ENCODE data around the gene MEGF6. TPM values are rescaled to one million over a fixed set of nuclear protein-coding genes. Genes with fewer than 3 reads are reported as not detected.

MEGF6 gene
- total RNA-seq, 2 donors from 2014 or later: 63.1 to 63.8 TPM

DNA sequence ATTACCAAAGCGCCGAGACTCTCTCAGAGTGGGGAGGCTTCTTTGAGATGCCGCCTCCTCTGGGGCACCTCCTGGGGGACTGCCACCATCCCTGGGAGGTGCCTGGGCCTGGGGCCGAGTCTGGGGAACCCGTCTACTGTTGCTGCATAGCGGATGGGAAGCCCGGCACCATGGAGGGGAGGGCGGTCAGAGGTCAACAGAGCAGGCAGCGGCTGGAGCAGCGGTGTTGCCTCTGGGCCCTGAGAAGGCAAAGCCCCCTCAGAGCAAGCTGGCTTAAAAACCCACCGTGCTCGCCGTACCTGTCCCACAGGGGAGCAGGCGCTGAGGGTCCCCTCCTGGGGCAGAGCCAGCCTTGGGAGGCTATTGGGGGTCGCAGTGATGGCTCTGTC lies 94.8 kb downstream of the MEGF6 start:
- Mint-ChIP-seq H3K4me3 (no peak overlapping the region), H3K27ac (no peak overlapping the region), H3K4me1 (peaks cover 2% of the 10 kb centered on the region), H3K36me3 (ENCODE audit: low read depth) (no peaks in the 10 kb centered on the region), H3K27me3 (no peaks in the 10 kb centered on the region)
- DNase-seq (no peak), ATAC-seq (no peak)
- H3K9me3 ChIP-seq (ENCODE audit: control insufficient read depth, low read length, poor library complexity, severe bottlenecking): no peaks in the 10 kb centered on the region

DNA sequence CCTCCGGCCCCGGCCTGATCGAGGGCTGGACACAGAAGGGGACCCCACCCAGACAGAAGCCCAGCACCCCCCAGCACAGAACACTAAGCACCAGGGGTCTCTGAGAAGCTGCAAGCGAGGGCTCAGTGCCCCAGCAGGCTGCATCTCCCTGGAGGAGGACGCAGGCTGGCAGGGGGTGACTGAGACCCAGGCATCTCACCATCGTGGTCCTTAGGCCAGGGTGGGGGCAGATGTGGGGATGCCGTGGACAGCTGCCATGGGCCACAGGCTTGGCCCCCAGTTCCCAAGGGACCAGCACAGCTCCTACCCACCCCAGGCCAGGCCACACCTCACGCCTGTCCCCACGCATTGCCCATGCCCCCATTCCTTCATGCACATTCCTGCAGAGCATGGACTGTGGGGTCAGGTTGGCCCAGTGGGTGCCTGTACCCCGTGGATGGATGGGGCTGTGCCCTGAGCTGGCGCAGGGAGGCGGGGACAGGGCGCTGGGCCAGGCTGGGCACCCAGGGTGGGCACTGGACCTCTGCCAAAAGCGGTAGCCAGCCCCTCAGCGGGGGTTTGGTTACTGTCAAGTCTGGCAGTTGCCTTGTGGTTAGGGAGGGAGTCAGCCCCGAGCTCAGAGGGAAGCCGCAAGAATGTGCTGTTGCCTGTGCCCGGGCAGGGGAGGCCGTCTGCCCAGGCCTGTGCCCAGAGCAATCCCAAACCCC lies 95.4 kb downstream of the MEGF6 start:
- H3K27me3 Mint-ChIP-seq: no peaks in the 10 kb centered on the region
- H3K4me3 Mint-ChIP-seq: no peak overlapping the region
- no peaks in the 10 kb centered on the region for H3K9me3 ChIP-seq (ENCODE audit: control insufficient read depth, low read length, poor library complexity, severe bottlenecking)
- DNase-seq (no peak), ATAC-seq (no peak)
- peaks cover 2% of the 10 kb centered on the region for H3K4me1 Mint-ChIP-seq
- H3K36me3 Mint-ChIP-seq (ENCODE audit: low read depth): no peaks in the 10 kb centered on the region
- H3K27ac Mint-ChIP-seq: no peak overlapping the region

DNA sequence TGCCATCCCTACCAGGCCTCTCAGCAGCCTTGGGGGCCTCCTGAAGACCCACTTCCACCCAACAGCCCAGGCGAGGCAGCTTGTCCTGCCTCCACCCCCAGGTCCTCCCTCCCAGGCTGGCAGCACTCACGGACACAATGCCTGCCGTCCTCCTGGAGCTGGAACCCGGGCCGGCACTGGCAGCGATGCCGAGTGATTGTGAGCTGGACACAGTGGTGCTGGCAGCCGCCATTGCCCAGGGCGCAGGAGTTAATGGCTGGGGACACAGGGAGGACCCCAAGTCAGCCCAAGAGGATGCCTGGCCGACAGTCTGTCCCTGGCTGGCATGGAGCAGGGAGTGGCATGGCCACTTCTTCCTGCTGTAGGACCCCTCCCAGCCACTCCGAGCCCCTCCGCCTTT lies 96.0 kb downstream of the MEGF6 start:
- ATAC-seq: no peak
- no peak overlapping the region for H3K4me3 Mint-ChIP-seq
- no peaks in the 10 kb centered on the region for H3K27me3 Mint-ChIP-seq
- no peak for DNase-seq
- H3K4me1 Mint-ChIP-seq: peaks cover 4% of the 10 kb centered on the region
- H3K9me3 ChIP-seq (ENCODE audit: control insufficient read depth, low read length, poor library complexity, severe bottlenecking): no peaks in the 10 kb centered on the region
- no peak overlapping the region for H3K27ac Mint-ChIP-seq
- H3K36me3 Mint-ChIP-seq (ENCODE audit: low read depth): no peaks in the 10 kb centered on the region

DNA sequence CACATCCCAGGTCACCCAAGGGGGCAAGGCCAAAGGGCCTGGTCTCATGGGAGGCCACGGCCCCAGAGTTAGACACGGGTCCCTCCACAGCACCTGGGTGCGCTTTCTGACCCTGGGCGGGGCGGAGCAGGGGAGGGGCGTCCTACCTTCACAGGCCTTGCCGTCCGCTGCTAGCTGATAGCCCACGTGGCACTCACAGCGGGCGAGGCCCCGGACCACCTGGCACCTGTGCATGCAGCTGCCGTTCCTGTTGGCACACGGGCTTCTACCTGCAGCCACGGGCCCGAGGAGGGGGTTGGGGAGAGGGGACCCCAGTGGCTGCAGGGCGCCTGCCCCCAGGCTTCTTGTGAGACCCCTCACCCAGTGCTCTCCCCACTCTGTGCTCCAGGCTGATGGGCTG lies 96.9 kb downstream of the MEGF6 start:
- Mint-ChIP-seq H3K27me3 (no peaks in the 10 kb centered on the region), H3K4me1 (peaks cover 4% of the 10 kb centered on the region), H3K27ac (no peak overlapping the region), H3K4me3 (no peak overlapping the region), H3K36me3 (ENCODE audit: low read depth) (no peaks in the 10 kb centered on the region)
- ATAC-seq (no peak), DNase-seq (no peak)
- no peaks in the 10 kb centered on the region for H3K9me3 ChIP-seq (ENCODE audit: control insufficient read depth, low read length, poor library complexity, severe bottlenecking)

DNA sequence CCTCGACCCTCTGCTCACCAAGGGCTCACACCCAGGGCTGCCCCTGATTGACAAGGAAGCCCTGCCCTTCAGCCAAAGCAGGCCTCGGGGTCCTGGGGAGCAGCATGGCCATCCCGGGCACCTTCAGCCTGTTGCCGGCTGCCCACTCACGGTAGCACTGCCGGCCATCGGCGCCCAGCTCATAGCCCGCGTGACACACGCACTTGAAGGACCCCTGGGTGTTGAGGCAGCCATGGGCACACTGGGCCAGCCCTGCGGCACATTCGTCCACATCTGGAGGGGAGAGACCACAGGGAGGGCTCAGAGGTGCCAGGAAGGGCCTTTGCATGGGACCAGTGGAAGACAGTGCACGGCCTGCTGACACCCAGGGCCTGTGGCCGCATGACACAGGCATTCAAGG lies 99.5 kb downstream of the MEGF6 start:
- Mint-ChIP-seq H3K36me3 (ENCODE audit: low read depth) (no peaks in the 10 kb centered on the region), H3K4me1 (peaks cover 6% of the 10 kb centered on the region), H3K27ac (no peak overlapping the region), H3K27me3 (no peaks in the 10 kb centered on the region), H3K4me3 (no peak overlapping the region)
- DNase-seq: no peak
- no peak for ATAC-seq
- no peaks in the 10 kb centered on the region for H3K9me3 ChIP-seq (ENCODE audit: control insufficient read depth, low read length, poor library complexity, severe bottlenecking)

DNA sequence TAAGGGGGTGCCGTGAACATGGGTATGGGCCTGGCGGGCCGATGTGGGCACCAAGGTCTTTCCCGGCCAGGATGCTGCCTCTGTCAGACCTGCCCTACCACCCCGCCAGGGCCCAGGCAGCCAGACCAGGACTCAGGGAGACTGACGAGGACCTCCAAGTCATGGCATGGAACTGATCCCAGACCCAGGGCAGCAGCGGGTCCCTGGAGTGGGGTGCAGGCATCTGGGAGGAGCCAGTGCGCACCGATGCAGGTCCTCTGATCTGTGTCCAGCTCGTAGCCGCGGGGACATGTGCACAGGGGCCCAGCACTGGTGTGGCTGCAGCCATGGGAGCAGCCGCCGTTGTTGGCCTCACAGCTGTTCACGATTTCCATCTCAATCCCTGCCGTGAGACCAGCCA lies 100.0 kb downstream of the MEGF6 start:
- Mint-ChIP-seq H3K36me3 (ENCODE audit: low read depth) (no peaks in the 10 kb centered on the region), H3K27ac (no peak overlapping the region), H3K4me3 (no peak overlapping the region), H3K4me1 (peaks cover 6% of the 10 kb centered on the region), H3K27me3 (no peaks in the 10 kb centered on the region)
- DNase-seq: no peak
- H3K9me3 ChIP-seq (ENCODE audit: control insufficient read depth, low read length, poor library complexity, severe bottlenecking): no peaks in the 10 kb centered on the region
- ATAC-seq: no peak

DNA sequence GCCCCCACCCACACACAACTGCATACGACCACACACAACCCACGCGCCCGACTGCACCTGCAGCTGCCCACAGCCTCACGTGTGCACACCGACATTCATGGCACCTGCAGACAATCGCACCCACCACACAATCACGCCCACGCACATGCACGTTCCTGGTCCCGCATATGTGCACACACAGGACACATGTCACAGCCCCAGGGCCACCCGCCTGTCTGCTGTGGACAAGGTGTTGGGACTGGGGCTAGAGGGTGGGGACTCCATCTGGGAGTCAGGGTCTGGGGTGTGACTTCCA lies 100.4 kb downstream of the MEGF6 start:
- no peaks in the 10 kb centered on the region for H3K9me3 ChIP-seq (ENCODE audit: control insufficient read depth, low read length, poor library complexity, severe bottlenecking)
- Mint-ChIP-seq H3K27me3 (no peaks in the 10 kb centered on the region), H3K4me1 (peaks cover 6% of the 10 kb centered on the region), H3K27ac (no peak overlapping the region), H3K4me3 (no peak overlapping the region), H3K36me3 (ENCODE audit: low read depth) (no peaks in the 10 kb centered on the region)
- DNase-seq (no peak), ATAC-seq (no peak)

DNA sequence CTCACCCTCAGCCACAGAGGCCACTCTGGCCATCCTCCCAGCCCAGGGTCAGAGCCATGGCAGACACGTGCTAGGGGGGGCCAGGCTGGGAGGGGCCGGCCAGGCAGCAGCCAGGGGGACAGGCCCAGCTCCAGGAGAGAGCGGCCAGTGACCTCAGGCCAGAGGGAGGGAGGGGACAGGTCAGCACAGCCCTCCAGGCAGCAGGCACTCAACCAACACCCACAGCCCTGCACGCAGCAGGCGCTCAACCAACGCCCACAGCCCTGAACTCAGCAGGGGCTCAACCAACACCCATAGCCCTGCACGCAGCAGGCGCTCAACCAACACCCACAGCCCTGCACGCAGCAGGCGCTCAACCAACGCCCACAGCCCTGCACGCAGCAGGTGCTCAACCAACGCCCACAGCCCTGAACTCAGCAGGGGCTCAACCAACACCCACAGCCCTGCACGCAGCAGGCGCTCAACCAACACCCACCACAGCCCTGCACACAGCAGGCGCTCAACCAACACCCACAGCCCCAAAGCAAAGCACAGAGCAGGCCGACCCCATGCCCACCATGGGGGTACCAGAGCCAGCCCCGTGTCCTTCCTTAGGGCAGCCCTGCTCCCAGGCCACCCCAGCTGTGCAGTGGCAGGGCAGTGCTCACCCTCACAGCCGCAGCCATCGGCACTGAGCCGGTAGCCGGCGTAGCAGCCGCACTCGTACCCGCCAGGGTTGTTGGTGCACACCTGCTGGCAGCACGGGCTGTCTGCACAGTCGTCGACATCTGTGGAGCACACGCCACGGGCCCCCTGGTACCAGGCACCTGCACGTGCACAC lies 101.0 kb downstream of the MEGF6 start:
- Mint-ChIP-seq H3K36me3 (ENCODE audit: low read depth) (no peaks in the 10 kb centered on the region), H3K4me1 (peaks cover 6% of the 10 kb centered on the region), H3K4me3 (no peak overlapping the region), H3K27ac (no peak overlapping the region), H3K27me3 (no peaks in the 10 kb centered on the region)
- ATAC-seq (no peak), DNase-seq (no peak)
- H3K9me3 ChIP-seq (ENCODE audit: control insufficient read depth, low read length, poor library complexity, severe bottlenecking): no peaks in the 10 kb centered on the region

DNA sequence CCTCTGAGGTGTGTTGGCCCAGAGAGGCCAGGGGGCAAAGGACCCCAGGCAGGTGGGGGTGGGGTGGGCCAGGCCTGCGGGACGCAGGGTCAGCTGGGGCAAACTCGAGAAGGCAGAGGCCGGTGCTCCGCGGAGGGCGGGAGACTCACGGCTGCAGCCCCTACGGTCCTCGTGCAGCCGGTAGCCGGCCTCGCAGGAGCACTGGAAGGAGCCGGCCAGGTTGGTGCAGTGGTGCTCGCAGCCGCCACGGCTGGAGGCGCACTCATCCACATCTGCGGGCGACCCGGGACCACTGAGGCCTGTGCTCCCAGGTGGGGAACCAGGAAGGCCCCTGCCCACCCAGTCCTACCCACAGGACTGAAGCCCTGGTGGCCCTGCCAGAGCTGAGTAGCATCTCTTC lies 101.6 kb downstream of the MEGF6 start:
- no peak for ATAC-seq

DNA sequence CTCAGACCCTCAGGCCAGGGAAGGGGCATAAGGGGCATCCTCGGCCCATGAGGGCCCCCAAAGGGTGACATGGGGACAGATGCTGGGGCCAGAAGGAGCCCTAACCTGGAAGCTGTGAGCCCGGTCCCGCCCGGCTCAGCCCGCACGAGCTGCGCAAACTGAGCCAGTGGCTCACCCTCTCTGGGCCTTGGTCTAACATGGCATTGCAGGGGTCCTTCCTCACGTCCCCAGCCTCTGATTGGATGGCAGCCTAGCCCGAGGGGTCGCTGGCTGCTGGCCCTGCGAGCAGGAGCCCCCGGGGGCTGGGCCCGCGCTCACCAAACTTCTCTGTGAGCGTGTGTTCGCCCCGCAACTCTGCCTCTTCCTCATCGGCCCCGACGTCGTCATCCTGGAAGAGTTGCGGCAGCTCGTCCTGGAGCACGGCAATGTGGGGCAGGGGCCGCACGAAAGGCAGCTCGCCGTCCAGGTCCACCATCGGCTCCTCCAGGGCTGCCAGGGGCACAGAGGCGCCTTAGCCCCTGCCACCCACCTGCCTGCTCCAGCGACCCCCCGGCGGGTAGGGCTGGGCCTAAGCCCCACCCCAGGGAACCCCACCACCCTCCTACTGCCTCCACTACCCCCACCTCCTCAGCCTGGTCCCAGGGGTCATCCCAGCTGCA lies 102.4 kb downstream of the MEGF6 start:
- peaks cover 6% of the 10 kb centered on the region for H3K4me1 Mint-ChIP-seq
- ATAC-seq: no peak
- no peak overlapping the region for H3K27ac Mint-ChIP-seq
- H3K4me3 Mint-ChIP-seq: no peak overlapping the region
- no peaks in the 10 kb centered on the region for H3K27me3 Mint-ChIP-seq
- H3K36me3 Mint-ChIP-seq (ENCODE audit: low read depth): no peaks in the 10 kb centered on the region
- no peak for DNase-seq
- no peaks in the 10 kb centered on the region for H3K9me3 ChIP-seq (ENCODE audit: control insufficient read depth, low read length, poor library complexity, severe bottlenecking)

More for the DNA sequence above, 101.6 kb downstream of the MEGF6 start:
- no peak overlapping the region for H3K4me3 Mint-ChIP-seq
- no peaks in the 10 kb centered on the region for H3K36me3 Mint-ChIP-seq (ENCODE audit: low read depth)
- H3K9me3 ChIP-seq (ENCODE audit: control insufficient read depth, low read length, poor library complexity, severe bottlenecking): no peaks in the 10 kb centered on the region
- peaks cover 6% of the 10 kb centered on the region for H3K4me1 Mint-ChIP-seq
- DNase-seq: no peak
- no peak overlapping the region for H3K27ac Mint-ChIP-seq
- H3K27me3 Mint-ChIP-seq: no peaks in the 10 kb centered on the region

DNA sequence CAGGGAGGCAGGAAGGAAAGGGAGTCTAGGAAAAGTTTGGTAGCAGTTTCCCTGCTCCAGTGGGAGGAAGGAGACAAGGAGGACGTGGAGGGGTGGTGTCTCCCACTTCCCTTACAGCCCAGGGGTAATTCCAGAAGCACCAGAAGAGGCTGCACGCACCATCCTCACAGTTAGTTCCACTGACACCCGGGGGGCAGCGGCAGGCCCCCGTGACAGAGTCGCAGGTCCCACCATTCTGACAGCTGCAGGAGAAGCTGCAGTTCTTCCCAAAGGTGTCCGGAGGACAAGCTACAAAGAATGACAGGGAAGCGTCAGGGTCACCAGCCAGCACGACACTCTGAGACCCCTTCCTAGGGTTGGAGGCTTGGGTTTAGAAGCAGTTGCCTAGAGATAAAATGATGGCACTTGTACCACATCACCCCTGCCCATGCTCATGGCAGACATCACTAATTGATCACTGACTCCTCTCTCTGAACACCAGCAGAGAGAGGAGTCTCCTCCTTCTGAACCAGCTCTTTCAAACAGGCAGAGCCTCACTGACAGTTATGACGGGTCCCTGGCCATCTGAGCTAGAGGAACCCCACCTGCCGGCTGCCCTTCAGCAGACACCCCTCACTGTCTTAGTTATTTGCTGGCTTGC lies 103.6 kb downstream of the MEGF6 start:
- H3K4me1 Mint-ChIP-seq: peaks cover 9% of the 10 kb centered on the region
- no peaks in the 10 kb centered on the region for H3K27me3 Mint-ChIP-seq
- no peak overlapping the region for H3K27ac Mint-ChIP-seq
- no peak overlapping the region for H3K4me3 Mint-ChIP-seq
- DNase-seq: no peak
- no peak for ATAC-seq
- H3K9me3 ChIP-seq (ENCODE audit: control insufficient read depth, low read length, poor library complexity, severe bottlenecking): no peaks in the 10 kb centered on the region
- no peaks in the 10 kb centered on the region for H3K36me3 Mint-ChIP-seq (ENCODE audit: low read depth)

DNA sequence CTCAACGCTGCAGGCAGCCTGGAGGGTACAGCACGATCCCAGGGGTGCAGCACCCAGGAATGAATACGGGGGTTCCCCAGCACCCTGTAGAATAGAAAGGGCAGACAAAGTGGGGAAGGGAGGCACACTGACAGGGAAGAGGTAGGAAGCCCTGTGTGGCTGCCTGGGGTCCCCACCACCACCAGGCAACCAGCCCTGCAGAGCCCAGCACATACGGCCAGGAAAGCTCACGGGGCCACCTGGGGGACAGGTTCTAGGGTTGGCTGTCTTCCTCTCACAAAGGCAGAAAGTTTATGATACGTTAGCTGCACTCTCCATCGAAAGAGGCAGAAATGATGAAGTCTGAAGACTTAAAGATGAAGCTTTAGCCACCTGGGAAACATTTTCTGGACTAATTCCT lies 104.4 kb downstream of the MEGF6 start:
- H3K36me3 Mint-ChIP-seq (ENCODE audit: low read depth): no peaks in the 10 kb centered on the region
- DNase-seq: no peak
- no peak overlapping the region for H3K27ac Mint-ChIP-seq
- H3K4me3 Mint-ChIP-seq: no peak overlapping the region
- no peak for ATAC-seq
- no peaks in the 10 kb centered on the region for H3K27me3 Mint-ChIP-seq
- H3K9me3 ChIP-seq (ENCODE audit: control insufficient read depth, low read length, poor library complexity, severe bottlenecking): no peaks in the 10 kb centered on the region
- H3K4me1 Mint-ChIP-seq: peaks cover 7% of the 10 kb centered on the region

DNA sequence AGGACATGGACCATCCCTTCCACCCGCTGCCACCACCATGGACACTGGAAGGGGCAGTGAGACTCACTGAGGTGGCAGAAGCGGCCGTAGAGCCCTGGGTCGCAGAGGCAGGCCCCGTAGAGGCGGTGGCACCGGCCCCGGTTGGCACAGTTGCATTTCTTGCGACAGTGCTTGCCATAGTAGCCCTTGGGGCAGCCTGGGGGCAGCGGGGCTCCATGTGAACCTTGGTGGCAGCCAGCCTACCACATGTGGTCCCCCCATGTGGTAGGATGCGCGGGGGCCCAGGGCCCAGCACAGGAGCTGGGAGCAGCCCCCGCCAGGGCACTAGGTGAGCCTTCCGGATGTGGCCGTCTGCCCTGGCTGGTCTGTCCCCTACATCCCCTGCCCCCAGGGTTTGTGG lies 105.3 kb downstream of the MEGF6 start:
- ATAC-seq: no peak
- Mint-ChIP-seq H3K36me3 (ENCODE audit: low read depth) (no peaks in the 10 kb centered on the region), H3K4me1 (peaks cover 7% of the 10 kb centered on the region), H3K27ac (no peak overlapping the region), H3K27me3 (no peaks in the 10 kb centered on the region), H3K4me3 (no peak overlapping the region)
- no peaks in the 10 kb centered on the region for H3K9me3 ChIP-seq (ENCODE audit: control insufficient read depth, low read length, poor library complexity, severe bottlenecking)
- DNase-seq: no peak
